GM19023 (cell line): Measurements from ENCODE around the gene PLPPR3.
"Not testable (repeated sequence)": the region's sequence is repeated elsewhere in the genome, so short reads cannot be mapped to it uniquely, and the experiment has no call there.

ENCODE experiments used
- ATAC-seq: cut with Tn5 transposase; IDR thresholded peaks from one replicate; pipeline ENCODE4 v1.9.1; 2021; ENCODE audit warnings: mild to moderate bottlenecking, moderate library complexity; ENCODE audit not compliant: unreplicated experiment

PLPPR3 gene

GRCh38 chr19:829129-829758 lies 7.5 kb upstream of the PLPPR3 start:
- no peak for ATAC-seq

GRCh38 chr19:827710-828321 lies 6.1 kb upstream of the PLPPR3 start, which contains the start of gene AZU1:
Gene AZU1, plus strand, starts transcription at chr19:827837. Its CDS starts 10 bp downstream, at chr19:827847.
- no peak for ATAC-seq

- ATAC-seq: no peak
These were observed 5.6 kb upstream of the PLPPR3 start for GRCh38 chr19:827314-827709.

GRCh38 chr19:825897-826644 lies 4.3 kb upstream of the PLPPR3 start:
- no peak for ATAC-seq

- no peak for ATAC-seq
These were observed 3.1 kb upstream of the PLPPR3 start for GRCh38 chr19:824885-825284.

- no peak for ATAC-seq
These were observed 1.9 kb upstream of the PLPPR3 start for GRCh38 chr19:823565-824121.

GRCh38 chr19:821231-821824 lies 427 bp downstream of the PLPPR3 start:
- no peak for ATAC-seq

- ATAC-seq: not testable (repeated sequence)
These were observed 1.5 kb downstream of the PLPPR3 start for GRCh38 chr19:820212-820611.

- no peak for ATAC-seq
These were observed 5.3 kb downstream of the PLPPR3 start for GRCh38 chr19:816500-816857.

GRCh38 chr19:815775-816499 lies 5.8 kb downstream of the PLPPR3 start:
- no peak for ATAC-seq

GRCh38 chr19:815079-815774 lies 6.5 kb downstream of the PLPPR3 start:
- ATAC-seq: no peak

- ATAC-seq: no peak
These were observed 7.3 kb downstream of the PLPPR3 start for GRCh38 chr19:814152-815078.

- no peak for ATAC-seq
These were observed 8.3 kb downstream of the PLPPR3 start for GRCh38 chr19:813219-814151.

GRCh38 chr19:812747-813218 lies 9.0 kb downstream of the PLPPR3 start:
- no peak for ATAC-seq

GRCh38 chr19:812049-812746 lies 9.6 kb downstream of the PLPPR3 start:
- ATAC-seq: no peak

- no peak for ATAC-seq
These were observed 10.2 kb downstream of the PLPPR3 start for GRCh38 chr19:811506-812048.

- no peak for ATAC-seq
These were observed 10.8 kb downstream of the PLPPR3 start for GRCh38 chr19:810883-811489.
